Osteoblast (primary cell): Measurements from ENCODE around the gene SIRPG. TPM values are rescaled to one million over a fixed set of nuclear protein-coding genes. Genes with fewer than 3 reads are reported as not detected.

Experiments
- DNase-seq: peaks from one replicate; pipeline ENCODE4 v3.0.0; 2011; ENCODE audit warnings: low spot score, mixed read lengths; ENCODE audit not compliant: insufficient read length; ENCODE audit errors: missing footprints
- H2AFZ ChIP-seq: 2 replicates; pipeline ENCODE4 v1.6.0; 2011; ENCODE audit warnings: mild to moderate bottlenecking, low read length
- H3K27ac ChIP-seq: 2 replicates; pipeline ENCODE4 v1.5.1; 2011; ENCODE audit warnings: mild to moderate bottlenecking, low read depth, low read length, moderate library complexity
- H3K27me3 ChIP-seq: 2 replicates; pipeline ENCODE4 v1.6.0; 2012; ENCODE audit warnings: mild to moderate bottlenecking, control low read depth, inconsistent platforms, low read length, moderate library complexity; ENCODE audit not compliant: insufficient read depth
- H3K36me3 ChIP-seq: 2 replicates; pipeline ENCODE4 v1.5.1; 2011; ENCODE audit warnings: mild to moderate bottlenecking, low read length, control low read depth, moderate library complexity; ENCODE audit not compliant: insufficient read depth
- H3K4me1 ChIP-seq: 2 replicates; pipeline ENCODE4 v1.5.1; 2011; ENCODE audit warnings: mild to moderate bottlenecking, low read length, control low read depth, moderate library complexity; ENCODE audit not compliant: insufficient read depth
- H3K4me2 ChIP-seq: 2 replicates; pipeline ENCODE4 v1.6.0; 2011; ENCODE audit warnings: mild to moderate bottlenecking, low read length; ENCODE audit not compliant: insufficient read depth
- H3K4me3 ChIP-seq: fragments of 200-600 bp; sonication (generic); 3 replicates; pipeline ENCODE4 v1.5.1; 2012; ENCODE audit warnings: mild to moderate bottlenecking, low read length, inconsistent platforms; ENCODE audit not compliant: insufficient read depth
- H3K79me2 ChIP-seq: 2 replicates; pipeline ENCODE4 v1.6.0; 2012; ENCODE audit warnings: mild to moderate bottlenecking, low read length, control low read depth, inconsistent platforms; ENCODE audit not compliant: insufficient read depth
- H3K9me3 ChIP-seq: 2 replicates; pipeline ENCODE4 v1.5.1; 2011; ENCODE audit warnings: low read depth, low read length, control low read depth
- H4K20me1 ChIP-seq: 2 replicates; pipeline ENCODE4 v1.6.0; 2012; ENCODE audit warnings: mild to moderate bottlenecking, low read length, control low read depth; ENCODE audit not compliant: insufficient read depth
- total RNA-seq: library from RNA; depleted of rRNA; stranded (reverse); fragments of >200 nt; gene quantifications from 2 replicates; pipeline ENCODE4 v1.2.3, GENCODE V29; 2012
- TF ChIP-seq, protein P1 (sequence below): IDR thresholded peaks from 2 replicates; pipeline ENCODE4 v1.5.1; 2011; ENCODE audit warnings: mild to moderate bottlenecking, low read depth, low read length, moderate library complexity; ENCODE audit errors: extremely low read depth

Gene SIRPG
- total RNA-seq, 1 donor, result not detected

DNA sequence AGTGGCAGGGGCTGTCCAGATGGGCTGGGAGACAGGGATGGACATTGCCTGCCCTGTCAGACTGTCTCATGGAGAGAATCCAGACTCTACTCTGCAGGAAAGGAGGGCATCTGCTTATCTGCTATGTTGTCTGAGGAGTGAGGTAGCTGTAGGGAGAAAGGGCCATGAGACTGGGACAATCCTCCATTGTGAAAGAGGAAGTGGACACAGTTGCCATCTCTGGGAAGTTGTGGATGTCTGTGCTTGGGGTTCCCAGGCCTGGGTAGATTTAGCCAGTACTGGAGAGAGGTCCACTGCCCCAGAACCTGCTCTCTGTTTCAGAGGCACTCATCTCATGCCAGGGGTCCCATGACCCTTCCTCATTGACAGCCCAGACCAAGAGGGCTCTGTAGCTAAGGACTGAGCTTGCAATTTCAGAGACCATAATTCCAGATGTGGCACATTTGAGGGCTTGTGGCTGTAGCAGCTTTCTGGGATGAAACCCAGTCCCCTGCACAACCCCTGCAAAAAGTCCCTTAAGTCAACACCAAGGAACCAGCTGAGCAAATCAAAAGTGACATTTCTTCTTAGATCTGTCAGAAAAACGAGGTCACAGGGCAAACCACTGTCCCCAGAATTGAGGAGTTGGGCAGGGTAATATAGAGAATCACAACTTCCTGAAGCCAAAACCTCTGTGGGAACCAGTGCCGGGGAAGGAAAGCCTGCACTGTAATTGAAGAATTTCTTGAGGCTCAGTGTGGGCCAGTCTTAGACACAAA is 4.1 kb upstream of the SIRPG start:
- H3K27me3 ChIP-seq, result peaks cover 13% of the 10 kb centered on the region

DNA sequence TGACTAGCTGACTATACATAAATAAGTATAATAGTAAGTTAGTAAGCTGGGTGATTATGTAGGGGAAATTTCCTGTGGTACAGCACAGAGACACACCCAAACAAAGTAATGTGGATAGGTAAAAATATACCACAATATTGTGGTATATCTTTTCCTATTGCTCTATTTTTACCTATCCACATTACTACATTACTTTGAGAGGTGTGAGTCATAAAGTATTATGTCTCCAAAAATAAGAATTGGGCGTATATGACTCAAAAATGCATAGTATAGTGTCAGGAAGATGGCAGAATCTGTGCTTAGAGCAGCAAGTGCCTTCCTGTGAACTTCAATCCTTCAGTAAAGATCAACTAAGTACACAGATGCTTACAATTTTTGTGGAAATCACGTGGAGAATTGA is 2.7 kb upstream of the SIRPG start:
- Histone ChIP-seq H3K4me2 (no peak overlapping the region), H3K4me1 (no peaks in the 10 kb centered on the region), H3K27me3 (peaks cover 13% of the 10 kb centered on the region), H3K36me3 (no peaks in the 10 kb centered on the region), H3K9me3 (no peaks in the 10 kb centered on the region), H3K79me2 (no peaks in the 10 kb centered on the region), H3K4me3 (no peak overlapping the region), H4K20me1 (no peaks in the 10 kb centered on the region), H3K27ac (no peak overlapping the region), H2AFZ (no peak overlapping the region)
- TF ChIP-seq, protein P1, sequence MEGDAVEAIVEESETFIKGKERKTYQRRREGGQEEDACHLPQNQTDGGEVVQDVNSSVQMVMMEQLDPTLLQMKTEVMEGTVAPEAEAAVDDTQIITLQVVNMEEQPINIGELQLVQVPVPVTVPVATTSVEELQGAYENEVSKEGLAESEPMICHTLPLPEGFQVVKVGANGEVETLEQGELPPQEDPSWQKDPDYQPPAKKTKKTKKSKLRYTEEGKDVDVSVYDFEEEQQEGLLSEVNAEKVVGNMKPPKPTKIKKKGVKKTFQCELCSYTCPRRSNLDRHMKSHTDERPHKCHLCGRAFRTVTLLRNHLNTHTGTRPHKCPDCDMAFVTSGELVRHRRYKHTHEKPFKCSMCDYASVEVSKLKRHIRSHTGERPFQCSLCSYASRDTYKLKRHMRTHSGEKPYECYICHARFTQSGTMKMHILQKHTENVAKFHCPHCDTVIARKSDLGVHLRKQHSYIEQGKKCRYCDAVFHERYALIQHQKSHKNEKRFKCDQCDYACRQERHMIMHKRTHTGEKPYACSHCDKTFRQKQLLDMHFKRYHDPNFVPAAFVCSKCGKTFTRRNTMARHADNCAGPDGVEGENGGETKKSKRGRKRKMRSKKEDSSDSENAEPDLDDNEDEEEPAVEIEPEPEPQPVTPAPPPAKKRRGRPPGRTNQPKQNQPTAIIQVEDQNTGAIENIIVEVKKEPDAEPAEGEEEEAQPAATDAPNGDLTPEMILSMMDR, result no peak
- DNase-seq, result no peak

More for the DNA sequence above, 4.1 kb upstream of the SIRPG start:
- no peaks in the 10 kb centered on the region for H4K20me1 ChIP-seq
- no peak overlapping the region for H3K4me2 ChIP-seq
- no peak overlapping the region for H3K4me3 ChIP-seq
- no peaks in the 10 kb centered on the region for H3K4me1 ChIP-seq
- DNase-seq, result no peak
- H3K27ac ChIP-seq, result no peak overlapping the region
- H2AFZ ChIP-seq, result no peak overlapping the region
- H3K36me3 ChIP-seq, result no peaks in the 10 kb centered on the region
- H3K9me3 ChIP-seq, result no peaks in the 10 kb centered on the region
- no peaks in the 10 kb centered on the region for H3K79me2 ChIP-seq
- TF ChIP-seq, protein P1, result no peak

DNA sequence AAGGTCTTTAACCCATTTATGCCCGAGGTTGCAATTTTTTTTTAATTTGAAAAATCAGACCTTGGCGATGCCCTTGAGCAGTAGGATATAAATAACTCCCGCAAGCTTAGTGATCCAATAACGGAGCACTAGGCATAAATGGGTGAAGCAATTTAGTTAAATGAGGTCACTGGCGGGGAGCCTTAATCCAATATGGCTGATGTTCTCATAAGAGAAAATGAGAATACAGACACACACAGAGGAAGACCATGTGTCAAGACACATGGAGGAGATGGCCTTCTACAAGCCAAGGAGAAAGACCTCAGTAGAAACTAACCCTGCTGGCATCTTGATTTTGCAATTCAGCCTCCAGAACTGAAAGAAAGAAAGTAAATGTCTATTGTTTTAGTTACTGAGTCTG is 735 bp downstream of the SIRPG start:
- no peak overlapping the region for H3K4me2 ChIP-seq
- no peaks in the 10 kb centered on the region for H3K9me3 ChIP-seq
- no peaks in the 10 kb centered on the region for H3K36me3 ChIP-seq
- H3K79me2 ChIP-seq, result no peaks in the 10 kb centered on the region
- no peak overlapping the region for H3K4me3 ChIP-seq
- no peaks in the 10 kb centered on the region for H4K20me1 ChIP-seq
- DNase-seq, result no peak
- no peaks in the 10 kb centered on the region for H3K4me1 ChIP-seq
- no peak overlapping the region for H2AFZ ChIP-seq
- H3K27me3 ChIP-seq, result peaks cover 9% of the 10 kb centered on the region
- H3K27ac ChIP-seq, result no peak overlapping the region
- TF ChIP-seq, protein P1, result no peak

DNA sequence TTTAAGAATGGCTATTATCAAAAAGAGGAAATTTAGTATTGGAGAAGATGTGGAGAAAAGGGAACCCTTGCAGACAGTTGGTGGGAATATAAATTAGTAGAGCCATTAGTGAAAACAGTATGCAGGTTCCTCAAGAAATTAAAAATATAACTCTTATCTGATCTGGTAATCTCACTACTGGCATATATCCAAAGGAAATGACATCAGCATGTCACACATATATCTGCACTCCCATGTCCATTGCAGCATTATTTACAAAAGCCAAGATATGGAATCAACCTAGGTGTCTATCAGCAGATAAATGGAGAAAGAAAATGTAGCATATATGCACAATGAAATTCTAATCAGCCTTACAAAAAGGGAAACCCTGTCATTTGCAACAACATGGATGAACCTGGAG is 2.6 kb downstream of the SIRPG start:
- Histone ChIP-seq H3K79me2 (no peaks in the 10 kb centered on the region), H3K27me3 (peaks cover 11% of the 10 kb centered on the region), H3K36me3 (no peaks in the 10 kb centered on the region), H2AFZ (no peak overlapping the region), H3K9me3 (no peaks in the 10 kb centered on the region), H3K4me2 (no peak overlapping the region), H4K20me1 (no peaks in the 10 kb centered on the region), H3K4me1 (no peaks in the 10 kb centered on the region), H3K27ac (no peak overlapping the region), H3K4me3 (no peak overlapping the region)
- DNase-seq, result no peak
- TF ChIP-seq, protein P1, result no peak
